22Rv1 (cell line): ENCODE data around the gene MYLK.

Experiments used
- ZFX ChIP-seq: fragments of 450-650 bp; IDR thresholded peaks from 2 replicates; pipeline ENCODE4 v1.6.1; 2017; ENCODE audit warnings: antibody characterized with exemption, borderline replicate concordance
- TF ChIP-seq, protein P1 (sequence below): fragments of 450-650 bp; IDR thresholded peaks from 2 replicates; pipeline ENCODE4 v1.5.1; 2017; ENCODE audit warnings: mild to moderate bottlenecking

- TF ChIP-seq, protein P1, sequence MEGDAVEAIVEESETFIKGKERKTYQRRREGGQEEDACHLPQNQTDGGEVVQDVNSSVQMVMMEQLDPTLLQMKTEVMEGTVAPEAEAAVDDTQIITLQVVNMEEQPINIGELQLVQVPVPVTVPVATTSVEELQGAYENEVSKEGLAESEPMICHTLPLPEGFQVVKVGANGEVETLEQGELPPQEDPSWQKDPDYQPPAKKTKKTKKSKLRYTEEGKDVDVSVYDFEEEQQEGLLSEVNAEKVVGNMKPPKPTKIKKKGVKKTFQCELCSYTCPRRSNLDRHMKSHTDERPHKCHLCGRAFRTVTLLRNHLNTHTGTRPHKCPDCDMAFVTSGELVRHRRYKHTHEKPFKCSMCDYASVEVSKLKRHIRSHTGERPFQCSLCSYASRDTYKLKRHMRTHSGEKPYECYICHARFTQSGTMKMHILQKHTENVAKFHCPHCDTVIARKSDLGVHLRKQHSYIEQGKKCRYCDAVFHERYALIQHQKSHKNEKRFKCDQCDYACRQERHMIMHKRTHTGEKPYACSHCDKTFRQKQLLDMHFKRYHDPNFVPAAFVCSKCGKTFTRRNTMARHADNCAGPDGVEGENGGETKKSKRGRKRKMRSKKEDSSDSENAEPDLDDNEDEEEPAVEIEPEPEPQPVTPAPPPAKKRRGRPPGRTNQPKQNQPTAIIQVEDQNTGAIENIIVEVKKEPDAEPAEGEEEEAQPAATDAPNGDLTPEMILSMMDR = no peak
- no peak for TF ChIP-seq ZFX
Observed at GRCh38 chr3:123919353-123919752, 35.2 kb upstream of the MYLK start.
